Peyer's patch (tissue), 4 donors: ENCODE measurements around the gene CCDC180. TPM values are rescaled to one million over a fixed set of nuclear protein-coding genes. Genes with fewer than 3 reads are reported as not detected.
"Not testable (repeated sequence)": the region's sequence is repeated elsewhere in the genome, so short reads cannot be mapped to it uniquely, and the experiment has no call there.

Source experiments
- DNase-seq, 3 donors: peaks; one replicate each; pipeline ENCODE4 v3.0.0-alpha.2; 2017 to 2019
- H3K27ac ChIP-seq, 4 donors: fragments of 200-600 bp; sonication (generic); one replicate each; pipeline ENCODE4 v1.5.1; 2016 to 2019
- H3K27me3 ChIP-seq, 2 donors: fragments of 200-600 bp; sonication (generic); one replicate each; pipeline ENCODE4 v1.5.1; 2019
- H3K36me3 ChIP-seq, 3 donors: fragments of 200-600 bp; sonication (generic); one replicate each; pipeline ENCODE4 v1.5.1; 2016 to 2019
- H3K4me1 ChIP-seq, 4 donors: fragments of 200-600 bp; sonication (generic); one replicate each; pipeline ENCODE4 v1.5.1; 2016 to 2019
- H3K4me3 ChIP-seq, 4 donors: fragments of 200-600 bp; sonication (generic); 1 replicate in 3 of 4; 2 replicates in 1 of 4; pipeline ENCODE4 v1.5.1; 2016 to 2019; ENCODE audit warnings: mild to moderate bottlenecking in 1 of 4
- H3K9me3 ChIP-seq, 4 donors: fragments of 200-600 bp; sonication (generic); one replicate each; pipeline ENCODE4 v1.5.1; 2016 to 2019; ENCODE audit warnings: mild to moderate bottlenecking in 1 of 4
- POLR2A ChIP-seq, 2 donors: fragments of 450-650 bp; IDR thresholded peaks; one replicate each; pipeline ENCODE4 v1.5.1; 2017; ENCODE audit warnings: antibody characterized with exemption in 2 of 2, mild to moderate bottlenecking in 2 of 2, moderate library complexity in 2 of 2
- small RNA-seq, 2 donors: library from RNA; depleted of rRNA; stranded (forward); fragments of <200 nt; gene quantifications; one replicate each; pipeline ENCODE3, GENCODE V24; 2016
- total RNA-seq, 4 donors: library from RNA; depleted of rRNA; stranded (reverse); fragments of >200 nt; gene quantifications; one replicate each; pipeline ENCODE4 v1.1.0, GENCODE V29; 2016
- TF ChIP-seq, protein P1 (sequence below), 6 experiments: fragments of 450-650 bp in 4 of 6; fragments of 200-600 bp in 2 of 6; sonication (generic) in 1 of 6; IDR thresholded peaks; one replicate each; pipeline ENCODE4 v1.5.1; 2017 to 2019; ENCODE audit warnings: antibody characterized with exemption in 6 of 6, mild to moderate bottlenecking in 3 of 6, moderate library complexity in 1 of 6

Gene CCDC180
- total RNA-seq, 4 donors from 2014 or later: 2.9 to 15.7 (median 8.4) TPM

DNA sequence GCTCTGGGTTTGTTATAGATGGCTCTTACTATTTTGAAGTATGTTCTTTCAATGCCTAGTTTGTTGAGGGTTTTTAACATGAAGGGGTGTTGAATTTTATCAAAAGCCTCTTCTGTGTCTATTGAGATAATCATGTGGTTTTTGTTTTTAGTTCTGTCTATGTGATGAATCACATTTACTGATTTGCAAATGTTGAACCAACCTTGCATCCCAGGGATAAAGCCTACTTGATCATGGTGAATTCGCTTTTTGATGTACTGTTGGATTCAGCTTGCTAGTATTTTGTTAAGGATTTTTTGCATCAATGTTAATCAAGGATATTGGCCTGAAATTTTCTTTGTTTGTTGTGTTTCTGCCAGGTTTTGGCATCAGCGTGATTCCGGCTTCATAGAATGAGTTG is 25.5 kb downstream of the CCDC180 start:
- no peak for DNase-seq
- Histone ChIP-seq H3K4me1 (no peaks in the 10 kb centered on the region), H3K4me3 (no peak overlapping the region), H3K27ac (no peak overlapping the region), H3K36me3 (peaks cover 0 to 10% (median 0%) of the 10 kb centered on the region in 3 donors), H3K9me3 (no peaks in the 10 kb centered on the region), H3K27me3 (no peaks in the 10 kb centered on the region)
- TF ChIP-seq POLR2A (IDR thresholded peaks at IDR 0.05): no peak
- TF ChIP-seq, protein P1, sequence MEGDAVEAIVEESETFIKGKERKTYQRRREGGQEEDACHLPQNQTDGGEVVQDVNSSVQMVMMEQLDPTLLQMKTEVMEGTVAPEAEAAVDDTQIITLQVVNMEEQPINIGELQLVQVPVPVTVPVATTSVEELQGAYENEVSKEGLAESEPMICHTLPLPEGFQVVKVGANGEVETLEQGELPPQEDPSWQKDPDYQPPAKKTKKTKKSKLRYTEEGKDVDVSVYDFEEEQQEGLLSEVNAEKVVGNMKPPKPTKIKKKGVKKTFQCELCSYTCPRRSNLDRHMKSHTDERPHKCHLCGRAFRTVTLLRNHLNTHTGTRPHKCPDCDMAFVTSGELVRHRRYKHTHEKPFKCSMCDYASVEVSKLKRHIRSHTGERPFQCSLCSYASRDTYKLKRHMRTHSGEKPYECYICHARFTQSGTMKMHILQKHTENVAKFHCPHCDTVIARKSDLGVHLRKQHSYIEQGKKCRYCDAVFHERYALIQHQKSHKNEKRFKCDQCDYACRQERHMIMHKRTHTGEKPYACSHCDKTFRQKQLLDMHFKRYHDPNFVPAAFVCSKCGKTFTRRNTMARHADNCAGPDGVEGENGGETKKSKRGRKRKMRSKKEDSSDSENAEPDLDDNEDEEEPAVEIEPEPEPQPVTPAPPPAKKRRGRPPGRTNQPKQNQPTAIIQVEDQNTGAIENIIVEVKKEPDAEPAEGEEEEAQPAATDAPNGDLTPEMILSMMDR (IDR thresholded peaks at IDR 0.05): no peak

DNA sequence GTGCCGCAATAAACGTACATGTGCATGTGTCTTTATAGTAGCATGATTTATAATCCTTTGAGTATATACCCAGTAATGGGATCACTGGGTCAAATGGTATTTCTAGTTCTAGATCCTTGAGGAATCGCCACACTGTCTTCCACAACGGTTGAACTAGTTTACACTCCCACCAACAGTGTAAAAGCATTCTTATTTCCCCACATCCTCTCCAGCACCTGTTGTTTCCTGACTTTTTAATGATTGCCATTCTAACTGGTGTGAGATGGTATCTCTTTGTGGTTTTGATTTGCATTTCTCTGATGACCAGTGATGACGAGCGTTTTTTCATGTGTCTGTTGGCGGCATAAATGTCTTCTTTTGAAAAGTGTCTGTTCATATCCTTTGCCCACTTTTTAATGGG is 28.2 kb downstream of the CCDC180 start:
- not testable (repeated sequence) for H3K9me3 ChIP-seq, DNase-seq, H3K27me3 ChIP-seq, H3K27ac ChIP-seq, H3K4me1 ChIP-seq, H3K4me3 ChIP-seq, H3K36me3 ChIP-seq

DNA sequence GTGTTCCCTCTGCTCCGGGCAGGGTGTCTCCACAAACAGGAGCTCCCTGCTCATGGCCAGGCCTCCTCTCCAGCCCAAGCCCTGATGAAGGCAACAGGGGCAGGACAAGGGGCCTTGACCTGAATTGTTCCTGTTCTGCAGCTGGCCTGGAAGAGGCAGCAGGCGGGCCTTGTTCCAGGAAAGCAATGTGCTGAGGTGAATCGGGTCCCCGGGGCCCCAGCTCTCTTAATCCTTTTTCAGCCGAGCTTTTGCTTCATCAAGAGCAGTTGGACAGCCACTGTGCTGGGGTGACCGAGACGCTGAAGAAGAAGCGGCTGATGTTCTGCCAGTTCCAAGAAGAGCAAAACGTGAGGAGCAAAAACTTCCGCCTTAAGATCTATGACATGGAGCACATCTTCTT is 41.4 kb downstream of the CCDC180 start:
- Histone ChIP-seq H3K4me3 (no peak overlapping the region), H3K27ac (no peak overlapping the region), H3K9me3 (no peaks in the 10 kb centered on the region), H3K4me1 (no peaks in the 10 kb centered on the region), H3K27me3 (no peaks in the 10 kb centered on the region), H3K36me3 (peaks cover 0 to 3% (median 0%) of the 10 kb centered on the region in 3 donors)
- DNase-seq: no peak
- no peak for TF ChIP-seq POLR2A (IDR thresholded peaks at IDR 0.05)
- TF ChIP-seq, protein P1 (IDR thresholded peaks at IDR 0.05): no peak

DNA sequence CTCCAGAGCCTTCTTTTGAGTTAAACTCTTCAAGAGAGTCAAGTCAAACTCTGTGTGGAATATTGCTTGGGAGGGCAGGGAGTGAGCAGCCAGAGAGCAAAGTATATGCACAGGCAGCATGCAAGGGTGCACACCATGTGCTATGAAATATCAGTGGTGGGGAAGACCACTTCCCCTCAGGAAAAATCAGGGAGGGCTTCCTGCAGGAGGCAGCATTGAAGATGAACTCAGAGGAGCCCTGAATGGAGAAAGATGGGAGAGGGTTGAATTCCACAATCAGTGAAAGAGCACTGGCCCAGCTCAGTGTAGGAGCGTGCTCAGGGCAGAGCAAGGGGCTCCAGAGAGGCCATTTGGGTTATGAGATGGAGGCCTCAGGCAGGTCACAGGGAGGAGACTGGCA is 41.9 kb downstream of the CCDC180 start:
- Histone ChIP-seq H3K27ac (no peak overlapping the region), H3K4me3 (no peak overlapping the region), H3K36me3 (peaks cover 0 to 3% (median 0%) of the 10 kb centered on the region in 3 donors), H3K4me1 (no peaks in the 10 kb centered on the region), H3K27me3 (no peaks in the 10 kb centered on the region), H3K9me3 (no peaks in the 10 kb centered on the region)
- no peak for DNase-seq
- TF ChIP-seq POLR2A (IDR thresholded peaks at IDR 0.05): no peak
- TF ChIP-seq, protein P1 (IDR thresholded peaks at IDR 0.05): no peak

DNA sequence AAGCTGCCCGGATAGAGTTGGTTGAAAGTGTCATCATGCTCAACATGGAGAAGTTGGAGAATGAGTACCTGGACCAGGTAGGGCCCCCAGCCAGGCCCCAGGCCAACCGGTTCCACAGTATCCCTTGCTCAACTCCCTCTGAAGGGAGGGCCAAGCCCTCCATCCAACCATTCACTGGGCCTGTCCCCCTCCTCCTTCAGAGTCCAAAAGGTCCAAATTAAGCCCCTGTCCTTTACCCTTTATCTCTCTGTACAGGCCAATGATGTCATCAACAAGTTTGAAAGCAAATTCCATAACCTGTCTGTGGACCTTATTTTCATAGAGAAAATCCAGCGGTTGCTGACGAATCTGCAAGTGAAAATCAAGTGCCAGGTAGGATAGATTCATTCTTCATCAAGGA is 47.2 kb downstream of the CCDC180 start:
- Histone ChIP-seq H3K36me3 (peaks cover 0 to 10% (median 0%) of the 10 kb centered on the region in 3 donors), H3K9me3 (no peaks in the 10 kb centered on the region), H3K27ac (no peak overlapping the region), H3K4me1 (no peaks in the 10 kb centered on the region), H3K27me3 (no peaks in the 10 kb centered on the region), H3K4me3 (no peak overlapping the region)
- TF ChIP-seq, protein P1 (IDR thresholded peaks at IDR 0.05): no peak
- no peak for TF ChIP-seq POLR2A (IDR thresholded peaks at IDR 0.05)
- no peak for DNase-seq

DNA sequence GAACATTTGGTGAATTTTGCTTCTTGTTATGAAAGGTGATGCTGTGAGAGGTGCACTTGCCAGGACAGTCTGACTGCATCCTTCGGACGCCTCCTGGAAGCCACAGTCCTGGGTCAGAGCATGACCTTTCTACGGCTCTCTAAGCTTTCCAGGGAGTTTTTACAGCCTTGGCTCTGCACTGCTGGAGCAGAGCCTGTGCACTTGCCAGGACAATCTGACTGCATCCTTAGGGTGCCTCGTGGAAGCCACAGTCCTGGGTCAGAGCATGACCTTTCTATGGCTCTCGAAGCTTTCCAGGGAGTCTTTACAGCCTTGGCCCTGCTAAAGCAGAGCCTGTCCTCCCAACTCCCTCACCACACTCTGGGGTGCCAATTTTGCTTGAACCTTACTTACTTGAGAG is 49.6 kb downstream of the CCDC180 start:
- Histone ChIP-seq H3K4me1 (no peaks in the 10 kb centered on the region), H3K4me3 (no peak overlapping the region), H3K27ac (no peak overlapping the region), H3K27me3 (no peaks in the 10 kb centered on the region), H3K9me3 (no peaks in the 10 kb centered on the region), H3K36me3 (peaks cover 0 to 10% (median 0%) of the 10 kb centered on the region in 3 donors)
- DNase-seq: no peak
- TF ChIP-seq, protein P1 (IDR thresholded peaks at IDR 0.05): no peak
- TF ChIP-seq POLR2A (IDR thresholded peaks at IDR 0.05): no peak

Small RNA genes within 50 kb of the gene (small RNA-seq; reads per million reads assigned to genes)
- gene AL512590.2: 0 reads per million in 2 donors
- 0 to 0.19 reads per million in 2 donors for gene CCDC180

Other genes with a start within 250 kb of the CCDC180 start
- 10 to 100 TPM; 11.6 to 28.5 (median 22.5) TPM for gene TDRD7, start 104.4 kb downstream of the CCDC180 start, total RNA-seq
- gene TMOD1, start 194.0 kb downstream of the CCDC180 start, total RNA-seq: 10 to 100 TPM in 1 of 4 donors, 1 to 10 TPM in 3; 2.6 to 15.7 (median 4.9) TPM